Activated T-cell treated with anti-CD3 and anti-CD28 coated beads, Interleukin-2, amount 50 U/mL, for 48 hours (primary cell): ENCODE results near the gene ANP32D.
"Not testable (repeated sequence)": the region's sequence is repeated elsewhere in the genome, so short reads cannot be mapped to it uniquely, and the experiment has no call there.

Experiments used
- DNase-seq, 2 experiments: peaks; one replicate each; pipeline ENCODE4 v3.0.0-alpha.2; 2020

ANP32D gene

DNA sequence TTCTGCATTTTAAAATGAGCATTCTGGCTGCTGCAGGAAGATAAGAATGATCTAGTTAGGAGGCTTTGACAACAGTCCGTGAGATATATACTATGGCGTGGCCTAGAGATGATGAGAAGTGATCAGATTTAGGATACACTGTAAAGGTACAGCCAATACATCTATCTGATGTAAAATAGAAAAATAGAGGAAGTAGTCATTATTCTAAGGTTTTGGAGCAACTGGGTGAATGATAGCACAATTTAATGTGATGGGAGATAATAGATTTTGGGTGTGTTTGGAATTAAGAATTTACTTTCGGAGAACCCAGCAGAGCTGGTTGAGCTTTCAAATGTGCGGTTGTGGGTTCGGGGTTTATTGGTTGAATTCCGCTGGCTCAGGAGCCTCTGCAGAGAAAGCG lies at the start of gene ANP32D:
TSS of gene ANP32D (plus strand) at position 301 of the 400 bp plus-strand sequence. CDS start 106 bp downstream, outside the sequence.
- no peak for DNase-seq

DNA sequence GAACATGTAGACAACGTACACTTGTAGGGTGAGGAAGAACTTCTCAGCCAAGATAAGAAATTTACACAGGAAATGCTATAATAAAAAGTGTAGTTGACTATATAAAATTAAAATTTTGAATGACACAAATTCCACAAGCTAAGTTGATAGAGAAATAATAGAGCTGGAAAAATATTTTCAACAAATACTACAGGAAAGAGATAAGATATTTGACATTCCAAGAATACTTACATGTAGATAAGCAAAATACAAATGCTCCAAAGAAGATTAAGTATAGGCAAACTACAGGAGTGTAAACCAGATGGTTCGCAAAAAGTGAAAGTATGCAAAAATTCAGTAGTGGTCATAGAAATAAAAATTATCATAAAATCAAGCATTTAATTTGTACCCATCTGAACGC lies 49.2 kb upstream of the ANP32D start:
- no peak for DNase-seq

DNA sequence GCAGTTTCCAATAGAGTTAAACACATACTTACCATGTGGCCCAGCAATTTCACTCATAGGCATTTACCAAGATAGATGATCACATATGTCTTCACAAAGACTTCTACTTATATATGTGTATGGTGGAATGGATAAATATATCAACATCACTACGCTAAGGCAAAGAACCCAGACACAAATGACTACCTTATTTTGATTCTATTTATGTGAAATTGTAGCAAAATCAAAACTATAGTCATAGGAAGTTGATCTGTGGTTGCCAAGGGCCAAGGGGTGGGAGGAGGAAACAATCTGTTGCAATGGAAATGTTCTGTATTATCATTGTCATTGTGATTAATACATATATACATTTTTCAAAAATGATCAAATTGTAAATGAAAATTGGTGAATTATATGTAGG lies 47.7 kb upstream of the ANP32D start:
- no peak for DNase-seq

DNA sequence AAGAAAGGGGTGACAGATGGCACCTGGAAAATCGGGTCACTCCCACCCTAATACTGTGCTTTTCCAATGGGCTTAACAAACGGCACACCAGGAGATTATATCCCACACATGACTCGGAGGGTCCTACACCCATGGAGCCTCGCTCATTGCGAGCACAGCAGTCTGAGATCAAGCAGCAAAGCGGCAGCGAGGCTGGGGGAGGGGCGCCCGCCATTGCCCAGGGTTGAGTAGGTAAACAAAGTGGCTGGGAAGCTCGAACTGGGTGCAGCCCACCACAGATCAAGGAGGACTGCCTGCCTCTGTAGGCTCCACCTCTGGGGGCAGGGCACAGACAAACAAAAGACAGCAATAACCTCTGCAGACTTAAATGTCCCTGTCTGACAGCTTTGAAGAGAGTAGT lies 38.3 kb upstream of the ANP32D start:
- not testable (repeated sequence) for DNase-seq

DNA sequence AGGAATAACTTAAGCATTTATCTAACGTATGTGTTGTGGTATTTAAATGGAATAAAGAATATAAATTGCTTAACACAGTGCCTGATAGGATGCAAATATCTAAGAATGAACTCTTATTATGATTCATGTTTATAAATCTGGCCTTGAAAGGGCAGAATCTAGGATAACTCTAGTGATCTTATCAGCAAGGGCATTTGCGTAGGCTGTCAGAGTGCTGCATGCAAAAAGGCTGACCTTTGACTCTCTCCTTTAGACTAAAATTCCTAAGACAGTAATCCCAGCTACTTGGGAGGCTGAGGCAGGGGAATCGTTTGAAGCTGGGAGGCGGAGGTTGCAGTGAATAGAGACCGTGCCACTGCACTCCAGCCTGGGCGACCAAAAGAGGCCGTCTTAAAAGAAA lies 31.3 kb upstream of the ANP32D start:
- no peak for DNase-seq

DNA sequence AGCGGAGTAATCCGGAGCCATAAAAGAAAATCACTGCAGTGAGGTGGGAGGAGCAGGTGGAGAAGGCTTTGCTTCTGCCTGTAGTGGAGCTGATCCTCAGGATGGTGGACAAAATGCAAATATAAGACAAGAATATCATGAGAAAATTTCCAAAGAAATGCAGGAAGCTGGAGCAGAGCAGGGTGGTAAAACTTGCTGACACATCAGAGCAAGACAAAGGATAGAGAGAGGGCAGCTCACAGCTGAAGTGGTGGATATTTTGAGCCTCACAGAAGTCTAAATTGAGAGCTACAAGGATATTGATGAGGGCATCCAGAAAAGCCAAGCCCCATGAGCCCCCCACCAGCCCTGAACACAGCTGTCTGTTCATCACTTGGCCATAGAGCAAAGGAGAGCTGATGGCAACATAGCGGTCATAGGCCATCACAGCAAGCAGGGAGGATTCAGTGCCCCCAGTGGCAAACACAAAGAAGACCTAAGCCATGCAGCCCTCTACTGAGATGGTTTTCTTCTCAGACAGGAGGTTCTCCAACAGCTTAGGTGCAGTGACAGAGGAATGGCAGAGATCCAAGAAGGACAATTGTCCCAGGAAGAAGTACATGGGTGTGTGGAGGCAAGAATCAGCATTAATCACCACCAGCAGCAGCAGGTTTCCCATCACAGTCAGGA lies 30.0 kb upstream of the ANP32D start:
- DNase-seq, result no peak

DNA sequence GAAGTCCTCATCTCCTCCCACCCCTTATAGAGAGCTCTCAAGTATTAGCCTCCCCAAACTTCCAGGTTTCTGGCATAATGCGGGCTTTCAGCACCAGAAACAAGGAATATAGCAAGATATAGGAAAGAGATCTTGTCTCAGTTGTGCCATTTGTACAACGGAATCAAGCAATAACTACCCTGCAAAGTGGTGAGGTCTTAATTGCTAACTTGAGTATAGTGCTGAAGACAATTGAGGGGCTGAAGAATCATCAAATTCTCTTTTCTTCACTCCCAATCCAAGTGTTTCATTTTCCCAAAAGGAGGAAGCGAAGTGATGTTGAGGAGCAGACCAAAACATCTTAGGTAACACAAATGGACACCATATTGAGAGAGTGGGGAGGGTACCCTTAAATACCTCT lies 26.8 kb upstream of the ANP32D start:
- DNase-seq, result no peak

DNA sequence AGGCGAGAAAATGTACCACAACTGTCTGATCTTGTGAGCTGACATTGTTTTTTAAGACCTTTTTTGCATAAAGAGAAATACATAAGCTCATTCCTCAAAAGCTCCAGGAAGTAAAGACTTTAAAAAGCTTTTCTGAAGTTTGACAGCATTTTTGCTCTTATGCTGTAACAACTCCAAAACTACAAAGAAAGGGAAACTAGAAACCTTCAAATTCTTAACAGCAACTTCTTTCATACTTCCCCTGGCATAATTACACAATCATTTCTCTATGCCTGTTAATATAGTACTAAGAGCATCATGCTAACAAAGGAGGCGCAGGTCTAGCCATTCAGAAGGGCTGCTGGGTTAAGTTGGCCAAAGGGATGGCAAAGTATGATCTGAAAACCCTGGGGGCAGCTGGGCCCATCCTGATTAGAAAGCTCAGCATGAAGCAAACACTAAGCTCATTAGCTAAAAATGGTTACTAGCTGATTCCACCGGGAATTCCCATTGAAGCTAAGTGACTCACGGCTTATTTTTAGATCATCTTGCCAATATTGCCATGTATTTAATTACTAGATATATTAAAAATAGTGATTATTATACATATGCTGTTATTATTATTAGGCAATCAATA lies 26.1 kb upstream of the ANP32D start:
- no peak for DNase-seq

DNA sequence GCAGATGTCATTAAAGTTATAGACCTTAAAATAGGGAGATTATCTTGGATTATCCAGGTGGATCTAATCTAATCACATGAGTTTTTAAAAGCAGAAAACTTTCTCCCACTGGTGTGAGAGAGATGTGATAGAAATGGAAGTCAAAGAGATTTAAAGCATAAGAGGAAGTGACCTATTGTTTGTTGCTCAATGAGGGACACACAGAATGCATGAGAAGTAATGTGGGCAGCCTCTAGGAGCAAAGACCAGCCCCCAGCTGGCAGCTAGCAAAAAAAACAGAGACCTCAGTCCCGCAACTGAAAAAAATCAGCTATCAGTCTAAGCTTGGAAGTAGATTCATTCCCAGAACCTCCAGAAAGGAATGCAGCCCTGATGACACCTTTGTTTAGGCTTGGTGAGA lies 24.6 kb upstream of the ANP32D start:
- no peak for DNase-seq

DNA sequence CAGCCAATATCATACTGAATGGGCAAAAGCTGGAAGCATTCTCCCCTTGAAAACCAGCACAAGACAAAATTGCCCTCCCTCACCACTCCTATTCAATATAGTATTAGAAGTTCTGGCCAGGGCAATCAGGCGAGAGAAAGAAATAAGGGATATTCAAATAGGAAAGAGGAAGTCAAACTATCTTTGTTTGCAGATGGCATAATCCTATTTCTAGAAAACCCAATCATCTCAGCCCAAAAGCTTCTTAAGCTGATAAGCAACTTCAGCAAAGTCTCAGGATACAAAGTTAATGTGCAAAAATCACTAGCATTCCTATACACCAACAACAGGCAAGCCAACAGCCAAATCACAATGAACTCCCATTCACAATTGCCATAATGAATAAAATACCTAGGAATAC lies 21.0 kb upstream of the ANP32D start:
- DNase-seq, result no peak

DNA sequence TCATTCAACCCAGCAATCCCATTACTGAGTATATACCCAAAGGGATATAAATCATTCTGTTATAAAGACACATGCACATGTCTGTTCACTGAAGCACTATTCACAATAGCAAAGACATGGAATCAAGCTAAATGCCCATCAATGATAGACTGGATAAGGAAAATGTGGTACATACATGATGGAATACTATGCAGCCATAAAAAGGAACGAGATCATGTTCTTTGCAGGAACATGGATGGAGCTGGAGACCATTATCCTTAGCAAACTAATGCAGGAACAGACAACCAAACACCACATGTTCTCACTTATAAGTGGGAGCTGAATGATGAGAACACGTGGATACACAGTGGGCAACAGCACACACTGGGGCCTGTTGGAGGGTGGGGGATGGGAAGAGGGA lies 19.4 kb upstream of the ANP32D start:
- not testable (repeated sequence) for DNase-seq

DNA sequence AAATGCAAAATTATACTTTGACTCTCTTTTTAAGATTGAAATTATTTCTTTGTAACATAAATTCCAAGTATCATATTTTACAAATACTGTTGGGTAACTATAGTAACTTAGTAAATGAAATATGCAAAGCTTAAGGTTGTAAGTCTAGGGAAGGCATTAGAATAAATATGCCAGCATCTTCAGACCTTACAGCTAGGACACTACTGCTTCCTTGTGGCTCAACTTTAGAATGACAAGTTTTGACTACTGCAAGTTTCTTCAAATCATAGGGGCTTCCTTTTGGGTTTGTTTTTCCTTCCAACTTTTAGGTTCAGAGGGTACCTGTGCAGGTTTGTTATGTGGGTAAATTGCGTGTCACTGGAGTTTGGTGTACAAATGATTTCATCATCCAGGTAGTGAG lies 17.7 kb upstream of the ANP32D start:
- no peak for DNase-seq

DNA sequence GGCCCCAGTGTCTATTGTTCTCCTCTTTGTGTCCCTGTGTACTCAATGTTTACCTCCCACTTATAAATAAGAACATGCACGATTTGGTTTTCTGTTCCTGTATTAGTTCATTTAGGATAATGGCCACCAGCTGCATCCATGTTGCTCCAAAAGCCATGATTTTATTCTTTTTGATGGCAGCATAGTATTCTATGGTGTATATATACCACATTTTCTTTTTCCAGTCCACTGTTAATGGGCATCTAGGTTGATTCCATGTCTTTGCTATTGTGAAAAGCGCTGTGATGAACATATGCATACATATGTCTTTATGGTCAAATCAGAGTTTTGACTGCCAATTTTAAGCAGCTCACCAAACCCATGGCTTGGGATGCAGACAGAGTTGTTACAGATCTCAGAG lies 17.2 kb upstream of the ANP32D start:
- DNase-seq, result no peak

DNA sequence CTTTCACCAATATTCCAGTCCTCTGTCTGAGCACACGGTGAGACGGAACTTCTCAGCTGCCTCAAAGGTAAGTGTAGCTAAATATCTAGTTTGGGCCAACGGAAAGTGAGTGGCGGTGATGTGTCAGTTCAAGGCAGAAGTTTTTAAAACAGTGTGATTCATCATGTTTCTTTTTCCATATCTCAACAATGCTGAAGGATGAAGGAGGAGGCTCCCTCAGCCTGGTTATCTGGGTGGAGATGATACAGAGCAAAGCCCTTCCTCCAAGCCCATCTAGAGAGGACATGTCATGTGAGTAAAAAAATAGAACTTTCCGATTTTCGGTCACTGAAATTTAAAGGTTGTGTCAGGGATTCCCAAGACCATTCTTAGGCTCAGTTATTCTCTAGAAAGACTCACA lies 13.1 kb upstream of the ANP32D start:
- DNase-seq, result no peak

DNA sequence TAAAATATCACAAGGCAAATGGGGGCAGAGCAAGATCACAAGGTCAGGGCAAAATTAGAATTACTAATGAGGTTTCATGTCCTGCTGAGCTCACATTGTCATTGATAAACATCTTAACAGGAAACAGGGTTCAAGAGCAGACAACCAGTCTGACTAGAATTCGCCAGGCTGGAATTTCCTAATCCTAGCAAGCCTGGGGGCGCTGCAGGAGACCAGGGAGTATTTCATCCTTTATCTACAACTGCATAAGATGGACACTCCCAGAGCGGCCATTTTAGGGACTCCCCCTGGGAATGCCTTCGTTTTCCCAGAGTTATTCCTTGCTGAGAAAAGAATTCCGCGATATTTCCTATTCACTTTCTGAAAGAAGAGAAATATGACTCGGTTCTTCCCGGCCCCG lies 3.3 kb upstream of the ANP32D start:
- DNase-seq, result not testable (repeated sequence)

DNA sequence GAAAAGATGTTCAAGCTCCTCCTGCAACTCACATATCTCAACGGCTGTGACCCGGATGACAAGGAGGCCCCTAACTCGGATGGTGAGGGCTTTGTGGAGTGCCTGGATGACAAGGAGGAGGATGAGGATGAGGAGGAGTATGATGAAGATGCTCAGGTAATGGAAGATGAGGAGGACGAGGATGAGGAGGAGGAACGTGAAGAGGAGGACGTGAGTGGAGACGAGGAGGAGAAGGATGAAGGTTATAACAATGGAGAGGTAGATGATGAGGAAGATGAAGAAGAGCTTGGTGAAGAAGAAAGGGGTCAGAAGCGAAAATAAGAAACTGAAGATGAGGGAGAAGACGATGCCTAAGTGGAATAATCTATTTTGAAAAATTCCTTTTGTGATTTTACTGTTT lies 702 bp downstream of the ANP32D start:
- DNase-seq, result no peak

DNA sequence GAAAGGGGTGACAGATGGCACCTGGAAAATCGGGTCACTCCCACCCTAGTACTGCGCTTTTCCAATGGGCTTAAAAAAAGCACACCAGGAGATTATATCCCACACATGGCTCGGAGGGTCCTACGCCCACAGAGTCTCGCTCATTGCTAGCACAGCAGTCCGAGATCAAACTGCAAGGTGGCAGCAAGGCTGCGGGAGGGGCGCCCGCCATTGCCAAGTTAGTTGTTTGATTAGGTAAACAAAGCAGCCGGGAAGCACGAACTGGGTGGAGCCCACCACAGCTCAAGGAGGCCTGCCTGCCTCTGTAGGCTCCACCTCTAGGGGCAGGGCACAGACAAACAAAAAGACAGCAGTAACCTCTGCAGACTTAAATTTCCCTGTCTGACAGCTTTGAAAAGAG lies 2.1 kb downstream of the ANP32D start:
- DNase-seq, result not testable (repeated sequence)

DNA sequence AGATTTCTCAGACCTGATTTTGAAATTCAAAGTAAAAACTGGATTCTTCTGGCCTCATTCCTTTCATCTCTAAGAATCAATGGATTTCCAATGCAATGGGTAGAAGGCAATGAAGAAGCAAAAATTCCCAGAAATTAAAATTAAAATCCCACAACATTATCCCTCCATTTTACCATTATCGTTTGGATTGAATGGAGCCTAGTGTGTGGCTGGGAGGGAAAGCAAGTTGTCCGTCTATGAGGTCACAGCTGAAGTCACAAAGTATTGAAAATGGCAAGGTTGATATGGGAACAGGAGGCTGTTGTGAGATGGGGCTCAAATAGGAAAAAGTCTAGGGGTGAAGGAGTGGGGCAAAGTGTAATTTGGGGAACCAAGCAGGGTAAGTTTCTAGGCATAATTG lies 9.8 kb downstream of the ANP32D start, which contains the start of gene C12orf54:
TSS of gene C12orf54 (plus strand) at position 301 of the 400 bp plus-strand sequence. CDS start 799 bp downstream, outside the sequence.
- no peak for DNase-seq

DNA sequence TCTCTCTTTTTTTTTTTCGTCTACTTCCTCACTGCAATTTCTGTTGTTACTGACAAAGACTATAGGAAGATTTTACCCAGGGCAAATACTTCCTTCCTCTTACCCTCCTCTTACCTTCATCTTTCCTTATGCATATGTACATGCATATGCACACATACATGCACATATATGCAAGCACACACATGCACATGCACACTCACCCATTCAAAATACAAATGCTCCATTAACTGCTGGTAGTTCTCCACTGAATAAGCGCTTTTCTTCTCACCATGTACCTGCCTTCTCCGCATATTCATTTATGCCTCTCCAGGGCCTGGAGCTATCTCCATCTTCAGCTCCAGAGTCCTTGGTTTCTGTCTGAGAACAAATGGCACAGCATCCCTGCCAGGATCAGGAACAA lies 10.6 kb downstream of the ANP32D start:
- no peak for DNase-seq

DNA sequence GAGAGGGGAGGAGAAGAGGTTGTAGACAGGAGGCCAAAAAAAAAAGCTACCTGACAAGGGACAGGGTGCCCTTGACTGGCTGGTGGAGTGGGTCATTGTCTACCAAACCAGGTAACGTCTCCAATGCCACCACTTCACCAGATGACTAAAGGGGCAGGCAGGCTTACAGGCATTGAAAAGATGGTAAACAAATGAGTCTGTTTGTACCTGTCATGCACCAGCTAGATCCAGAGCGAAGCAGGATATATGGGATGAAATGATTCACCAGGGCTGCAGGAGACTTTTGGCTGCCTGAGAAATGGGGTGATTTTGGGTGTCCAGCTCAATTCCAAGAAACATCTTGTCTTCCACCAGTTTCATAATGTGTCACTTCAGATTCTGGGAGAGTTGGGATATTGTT lies 13.9 kb downstream of the ANP32D start:
- no peak for DNase-seq

DNA sequence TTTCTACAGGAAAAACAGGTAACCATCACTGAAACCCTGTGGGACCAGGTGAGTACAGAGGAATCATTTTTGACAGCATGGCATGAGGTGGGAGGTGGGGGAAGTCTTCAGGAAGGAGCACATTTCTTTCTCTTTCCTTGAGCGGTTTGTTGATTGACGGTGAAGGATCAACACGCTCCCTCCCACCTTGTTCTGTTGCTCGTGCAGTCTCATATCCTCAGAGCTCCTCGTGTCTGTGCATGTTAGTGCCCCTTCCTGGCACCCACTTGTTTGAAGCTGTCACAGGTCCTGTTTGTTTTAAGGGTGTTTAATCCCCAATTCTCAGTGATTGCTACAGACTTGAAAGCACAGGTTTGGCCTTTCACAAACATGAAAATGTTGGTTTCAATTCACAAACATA lies 14.3 kb downstream of the ANP32D start:
- no peak for DNase-seq

DNA sequence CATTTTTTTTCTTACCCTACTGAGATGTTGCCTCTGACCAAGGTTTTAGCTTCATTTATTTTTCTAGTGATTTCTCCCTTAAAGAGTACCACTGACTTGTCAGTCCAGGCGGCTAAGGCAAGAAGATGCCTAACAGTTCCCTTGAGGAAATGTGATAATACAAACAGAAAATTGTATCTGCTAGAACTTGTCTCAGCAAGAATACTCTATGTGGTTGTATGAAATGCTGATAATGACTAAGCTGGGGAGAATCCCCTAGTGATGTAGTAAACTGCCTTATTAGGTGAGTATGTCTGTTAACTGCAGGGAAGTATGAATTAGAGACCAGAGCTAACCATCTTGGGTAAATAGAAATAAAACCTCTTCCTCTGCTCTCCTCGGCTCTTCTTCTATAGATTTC lies 16.7 kb downstream of the ANP32D start:
- DNase-seq, result no peak

DNA sequence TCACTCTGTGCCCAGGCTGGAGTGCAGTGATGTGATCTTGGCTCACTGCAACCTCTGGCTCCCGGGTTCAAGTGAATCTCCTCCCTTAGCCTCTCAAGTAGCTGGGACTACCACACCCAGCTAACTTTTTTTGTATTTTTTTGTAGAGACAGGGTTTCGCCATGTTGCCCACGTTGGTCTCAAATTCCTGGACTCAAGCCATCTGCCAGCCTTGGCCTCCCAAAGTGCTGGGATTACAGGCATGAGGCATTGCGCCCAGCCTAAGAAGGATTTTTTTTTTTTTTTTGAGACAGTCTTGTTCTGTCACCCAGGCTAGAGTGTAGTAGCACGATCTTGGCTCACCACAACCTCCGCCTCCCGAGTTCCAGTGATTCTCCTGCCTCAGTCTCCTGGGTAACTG lies 17.1 kb downstream of the ANP32D start:
- DNase-seq, result not testable (repeated sequence)

DNA sequence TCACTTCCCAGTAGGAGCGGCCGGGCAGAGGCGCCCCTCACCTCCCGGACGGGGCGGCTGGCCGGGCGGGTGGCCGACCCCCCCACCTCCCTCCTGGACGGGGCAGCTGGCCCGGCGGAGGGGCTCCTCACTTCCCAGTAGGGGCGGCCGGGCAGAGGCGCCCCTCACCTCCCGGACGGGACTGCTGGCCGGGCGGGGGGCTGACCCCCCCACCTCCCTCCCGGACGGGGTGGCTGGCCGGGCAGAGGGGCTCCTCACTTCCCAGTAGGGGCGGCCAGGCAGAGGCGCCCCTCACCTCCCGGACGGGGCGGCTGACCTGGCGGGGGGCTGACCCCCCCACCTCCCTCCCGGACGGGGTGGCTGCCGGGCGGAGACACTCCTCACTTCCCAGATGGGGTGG lies 27.9 kb downstream of the ANP32D start:
- DNase-seq, result not testable (repeated sequence)

DNA sequence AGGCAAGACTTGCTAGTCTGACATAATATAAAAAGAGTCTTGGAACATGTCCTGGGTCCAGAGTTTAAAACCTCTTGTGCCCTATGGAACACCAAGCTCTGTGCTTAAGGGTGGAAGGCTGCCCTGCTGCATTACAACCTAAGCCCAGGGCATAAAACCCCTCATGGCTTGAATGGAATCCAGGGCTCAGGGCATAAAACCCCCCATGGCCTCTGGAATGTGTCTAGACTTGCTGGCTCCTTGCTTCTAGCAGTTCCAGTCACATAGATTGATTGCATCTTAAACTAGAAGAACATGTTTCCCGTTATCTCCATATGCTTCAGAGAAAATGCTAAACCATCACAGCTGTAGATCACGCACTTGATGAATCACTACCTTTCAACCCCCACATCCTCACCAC lies 34.5 kb downstream of the ANP32D start:
- not testable (repeated sequence) for DNase-seq
